ENCODE data around the gene KRTAP29-1.

GRCh38 chr17:41304091-41304490 is 1.4 kb upstream of the KRTAP29-1 start:
- TF ChIP-seq CTCF (IDR thresholded peaks at IDR 0.05): no peak
- no peak for TF ChIP-seq POLR2A (IDR thresholded peaks at IDR 0.05)
